Measurements from ENCODE around the gene LRTM2.

- TF ChIP-seq EZH2 (IDR thresholded peaks at IDR 0.05; ENCODE audit: low read depth) (no peak), CTCF (conservative IDR thresholded peaks at IDR 0.05) (no peak)
These were observed 62.6 kb downstream of the LRTM2 start for GRCh38 chr12:1882850-1883470.

Measured in PC-9 (cell line).